ENCODE data around the gene CCDC172.

GRCh38 chr10:116356833-116357232 lies 32.6 kb downstream of the CCDC172 start:
- TF ChIP-seq POLR2A (IDR thresholded peaks at IDR 0.05) (no peak), CTCF (IDR thresholded peaks at IDR 0.05) (no peak)
